NCI-H524 treated with DMSO at 0.1 percent for 48 hours (cell line): ENCODE data around the gene SZT2.
"Not testable (repeated sequence)": the region's sequence is repeated elsewhere in the genome, so short reads cannot be mapped to it uniquely, and the experiment has no call there.

Source experiments
- DNase-seq: peaks from one replicate; lab custom pipeline; 2025; lab: John Stamatoyannopoulos, UW

The SZT2 gene

GRCh38 chr1:43454270-43455011, 64.7 kb downstream of the SZT2 start:
- DNase-seq: peak; percentile 17

- DNase-seq: no peak
These were observed 65.7 kb downstream of the SZT2 start for GRCh38 chr1:43455213-43455889.

- not testable (repeated sequence) for DNase-seq
These were observed 68.7 kb downstream of the SZT2 start for GRCh38 chr1:43458379-43458778.

GRCh38 chr1:43460988-43461693, 71.4 kb downstream of the SZT2 start:
- DNase-seq: no peak

GRCh38 chr1:43463479-43463878, 73.8 kb downstream of the SZT2 start:
- no peak for DNase-seq

- DNase-seq: no peak
These were observed 75.2 kb downstream of the SZT2 start for GRCh38 chr1:43464681-43465504.

DNA sequence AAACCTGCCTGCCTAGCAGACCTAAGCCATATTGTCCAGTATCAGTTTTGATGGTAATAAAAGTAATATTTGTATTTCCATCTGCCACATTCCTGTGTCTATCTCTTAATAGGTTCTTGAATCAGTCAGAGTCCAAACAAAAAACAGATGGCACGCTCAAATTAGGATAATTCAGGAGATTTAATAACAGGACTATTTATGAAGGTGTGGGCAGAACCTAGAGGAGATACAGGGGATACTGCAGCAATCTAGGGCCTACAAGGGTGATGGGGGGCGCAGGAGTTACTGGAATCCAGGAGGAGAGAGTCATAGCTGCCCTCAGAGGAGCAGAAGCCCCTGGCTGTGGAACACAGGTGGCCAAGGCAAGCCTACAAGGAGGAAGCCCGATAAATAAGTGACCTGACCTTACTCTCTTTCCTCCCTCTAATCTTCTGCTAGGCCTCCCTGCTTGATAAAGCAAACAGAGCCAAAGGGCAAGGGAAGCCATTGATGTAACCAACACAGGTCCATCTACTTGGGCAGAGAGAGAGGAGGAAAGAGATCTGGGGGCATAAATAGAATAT, 75.9 kb downstream of the SZT2 start:
- peak; percentile 88 for DNase-seq

DNA sequence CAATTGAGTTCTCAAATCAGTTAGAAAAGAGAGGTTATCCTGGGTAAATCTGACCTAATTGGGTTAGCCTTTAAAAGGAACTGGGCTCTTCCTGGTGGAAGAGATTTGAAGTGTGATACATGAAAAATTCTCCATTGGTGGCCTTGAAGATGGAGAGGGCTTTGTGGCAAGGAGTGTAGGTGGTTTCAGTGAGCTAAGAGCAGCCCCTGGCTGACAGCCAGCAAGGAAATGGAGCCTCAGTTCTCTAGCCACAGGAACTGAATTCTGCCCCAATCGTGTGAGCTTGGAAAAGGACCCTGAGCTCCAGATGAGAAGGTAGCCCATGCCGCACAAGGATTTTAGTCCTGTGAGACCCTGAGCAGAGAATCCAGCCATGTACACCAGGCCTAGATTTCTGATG, 76.7 kb downstream of the SZT2 start:
- no peak for DNase-seq

GRCh38 chr1:43468414-43468813, 78.7 kb downstream of the SZT2 start:
- DNase-seq: no peak

DNA sequence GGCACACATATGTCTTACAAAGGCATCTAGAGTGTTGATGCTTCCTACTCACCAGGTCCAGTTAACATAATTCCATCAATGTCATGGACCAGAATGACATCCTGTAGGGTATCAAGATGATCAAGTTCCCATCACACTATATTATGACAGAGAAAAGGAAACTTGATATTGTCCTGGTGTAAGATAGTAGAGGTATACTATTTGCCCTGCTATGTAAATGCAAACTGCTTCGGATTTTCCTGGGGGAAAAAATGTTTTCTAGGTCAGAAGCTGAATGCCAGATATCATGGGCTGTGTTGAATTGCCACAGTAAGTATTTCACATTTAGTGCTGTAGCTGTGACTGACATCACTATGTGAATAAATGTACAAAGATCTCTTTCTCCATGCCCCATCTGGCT, 80.2 kb downstream of the SZT2 start:
- no peak for DNase-seq

DNA sequence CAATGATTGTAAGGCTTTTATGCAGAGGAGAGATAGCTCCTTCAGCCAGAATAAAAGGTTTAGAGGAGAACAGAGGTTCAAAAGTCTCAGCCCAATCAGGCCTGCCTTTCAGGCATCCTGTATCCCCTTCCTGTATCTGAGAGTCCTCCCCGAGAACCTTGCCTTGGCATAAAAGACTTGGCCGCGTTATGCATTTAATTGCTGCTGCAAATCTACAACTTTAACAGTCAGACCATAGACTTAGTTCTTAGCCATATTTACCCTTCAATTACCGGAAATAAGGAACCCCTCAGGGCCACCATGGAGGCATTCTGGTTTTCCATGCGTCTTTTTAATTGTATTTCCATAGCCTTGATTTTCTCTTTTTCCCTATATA, 82.4 kb downstream of the SZT2 start:
- no peak for DNase-seq

- DNase-seq: peak; percentile 44
These were observed 82.9 kb downstream of the SZT2 start for GRCh38 chr1:43472463-43473151.

- no peak for DNase-seq
These were observed 83.8 kb downstream of the SZT2 start for GRCh38 chr1:43473463-43473862.

GRCh38 chr1:43475611-43476401, 86.1 kb downstream of the SZT2 start:
- not testable (repeated sequence) for DNase-seq

DNA sequence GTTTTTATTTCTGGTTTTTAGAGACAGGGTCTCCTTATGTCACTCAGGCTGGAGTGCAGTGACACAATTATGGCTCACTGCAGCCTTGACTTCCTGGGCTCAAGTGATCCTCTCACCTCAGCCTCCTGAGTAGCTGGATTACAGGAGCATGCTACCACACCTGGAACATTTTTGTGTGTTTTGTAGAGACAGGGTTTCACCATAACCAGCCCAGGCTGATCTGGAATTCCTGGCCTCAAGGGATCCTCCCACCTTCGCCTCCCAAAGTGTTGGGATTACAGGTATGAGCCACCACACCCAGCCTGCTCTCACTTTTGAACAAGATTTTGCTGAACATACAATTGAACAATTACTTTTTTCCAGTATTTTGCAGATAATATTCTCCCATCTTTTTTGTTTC, 88.0 kb downstream of the SZT2 start:
- no peak for DNase-seq

GRCh38 chr1:43479414-43479813, 89.7 kb downstream of the SZT2 start:
- DNase-seq: no peak

GRCh38 chr1:43481491-43481890, 91.8 kb downstream of the SZT2 start:
- DNase-seq: no peak

DNA sequence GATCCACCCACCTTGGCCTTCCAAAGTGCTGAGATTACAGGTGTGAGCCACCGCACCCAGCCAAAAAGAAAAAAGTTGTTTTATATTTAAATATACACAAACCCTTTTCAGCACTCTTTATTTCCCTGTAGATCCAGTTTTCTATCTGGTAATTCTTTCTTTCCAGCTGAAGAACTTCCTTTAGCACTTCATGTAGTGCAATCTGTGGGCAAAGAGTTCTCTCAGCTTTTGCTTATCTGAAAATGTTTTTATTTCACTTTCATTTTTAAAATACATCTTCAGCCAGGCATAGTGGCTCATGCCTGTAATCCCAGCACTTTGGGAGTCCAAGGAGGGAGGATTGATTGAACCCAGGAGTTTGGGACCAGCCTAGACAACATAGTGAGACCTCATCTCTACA, 92.5 kb downstream of the SZT2 start:
- DNase-seq: no peak

GRCh38 chr1:43484367-43484766, 94.7 kb downstream of the SZT2 start:
- no peak for DNase-seq

- no peak for DNase-seq
These were observed 98.5 kb downstream of the SZT2 start for GRCh38 chr1:43488165-43488564.
